HG03460 (cell line): ENCODE results near the gene DOCK1.

Source experiments
- ATAC-seq: cut with Tn5 transposase; IDR thresholded peaks from one replicate; pipeline ENCODE4 v1.9.1; 2021; ENCODE audit not compliant: unreplicated experiment

DOCK1 gene

GRCh38 chr10:127071126-127071525 is 165.9 kb downstream of the DOCK1 start:
- no peak for ATAC-seq

GRCh38 chr10:127073666-127074065 is 168.4 kb downstream of the DOCK1 start:
- ATAC-seq = no peak

GRCh38 chr10:127079392-127079791 is 174.2 kb downstream of the DOCK1 start:
- ATAC-seq = no peak

- no peak for ATAC-seq
Measured at GRCh38 chr10:127080317-127080716, 175.1 kb downstream of the DOCK1 start.

- no peak for ATAC-seq
Measured at GRCh38 chr10:127081851-127082345, 176.7 kb downstream of the DOCK1 start.

GRCh38 chr10:127082651-127083050 is 177.4 kb downstream of the DOCK1 start:
- ATAC-seq = no peak

- no peak for ATAC-seq
Measured at GRCh38 chr10:127085957-127086356, 180.7 kb downstream of the DOCK1 start.

- no peak for ATAC-seq
Measured at GRCh38 chr10:127088908-127089307, 183.7 kb downstream of the DOCK1 start.

GRCh38 chr10:127089446-127089845 is 184.2 kb downstream of the DOCK1 start:
- no peak for ATAC-seq

- ATAC-seq = no peak
Measured at GRCh38 chr10:127090138-127090537, 184.9 kb downstream of the DOCK1 start.

GRCh38 chr10:127091354-127091753 is 186.1 kb downstream of the DOCK1 start:
- ATAC-seq = no peak

- ATAC-seq = no peak
Measured at GRCh38 chr10:127092916-127093315, 187.7 kb downstream of the DOCK1 start.

- no peak for ATAC-seq
Measured at GRCh38 chr10:127094984-127095383, 189.8 kb downstream of the DOCK1 start.

GRCh38 chr10:127100983-127101615 is 195.9 kb downstream of the DOCK1 start:
- ATAC-seq = no peak

GRCh38 chr10:127102176-127102575 is 196.9 kb downstream of the DOCK1 start:
- no peak for ATAC-seq

- no peak for ATAC-seq
Measured at GRCh38 chr10:127115100-127115499, 209.9 kb downstream of the DOCK1 start.

GRCh38 chr10:127117125-127117524 is 211.9 kb downstream of the DOCK1 start:
- no peak for ATAC-seq

- no peak for ATAC-seq
Measured at GRCh38 chr10:127118034-127118433, 212.8 kb downstream of the DOCK1 start.

- no peak for ATAC-seq
Measured at GRCh38 chr10:127119936-127120335, 214.7 kb downstream of the DOCK1 start.

- no peak for ATAC-seq
Measured at GRCh38 chr10:127122831-127123230, 217.6 kb downstream of the DOCK1 start.

- no peak for ATAC-seq
Measured at GRCh38 chr10:127123626-127124025, 218.4 kb downstream of the DOCK1 start.

- no peak for ATAC-seq
Measured at GRCh38 chr10:127125331-127125730, 220.1 kb downstream of the DOCK1 start.

GRCh38 chr10:127127822-127128221 is 222.6 kb downstream of the DOCK1 start:
- no peak for ATAC-seq
